ENCODE data around the gene EPHA2.

Gene EPHA2

GRCh38 chr1:16088996-16089395, 66.9 kb downstream of the EPHA2 start:
- no peak for DNase-seq

GRCh38 chr1:16088351-16088911, 67.4 kb downstream of the EPHA2 start:
- no peak for DNase-seq

- DNase-seq, result no peak
Measured at GRCh38 chr1:16087733-16088132, 68.1 kb downstream of the EPHA2 start.

- DNase-seq, result no peak
Measured at GRCh38 chr1:16085522-16085921, 70.3 kb downstream of the EPHA2 start.

- DNase-seq, result no peak
Measured at GRCh38 chr1:16083486-16083885, 72.4 kb downstream of the EPHA2 start.

GRCh38 chr1:16082283-16083038, 73.4 kb downstream of the EPHA2 start:
- no peak for DNase-seq

GRCh38 chr1:16081636-16082035, 74.2 kb downstream of the EPHA2 start:
- no peak for DNase-seq

- no peak for DNase-seq
Measured at GRCh38 chr1:16080422-16081150, 75.3 kb downstream of the EPHA2 start.

- peak; percentile 12 to 42 for DNase-seq
Measured at GRCh38 chr1:16078925-16079656, 76.8 kb downstream of the EPHA2 start.

- no peak for DNase-seq
Measured at GRCh38 chr1:16077406-16078245, 78.2 kb downstream of the EPHA2 start.

GRCh38 chr1:16076865-16077238, 79.0 kb downstream of the EPHA2 start:
- DNase-seq, result no peak

GRCh38 chr1:16076031-16076864, 79.6 kb downstream of the EPHA2 start:
- no peak for DNase-seq

GRCh38 chr1:16075337-16076030, 80.4 kb downstream of the EPHA2 start:
- DNase-seq, result no peak
